HG02938 (cell line): ENCODE results near the gene CCL23.
"Not testable (repeated sequence)": the region's sequence is repeated elsewhere in the genome, so short reads cannot be mapped to it uniquely, and the experiment has no call there.

Source experiments
- ATAC-seq: cut with Tn5 transposase; IDR thresholded peaks from one replicate; pipeline ENCODE4 v1.9.1; 2021; ENCODE audit warnings: mild to moderate bottlenecking, moderate library complexity; ENCODE audit not compliant: unreplicated experiment

Gene CCL23

GRCh38 chr17:36017799-36018198, at the start of gene CCL23:
CCL23 (minus strand) TSS chr17:36017972; CDS start chr17:36017897, 75 bp downstream.
- ATAC-seq: no peak

GRCh38 chr17:36066365-36066985, 48.7 kb upstream of the CCL23 start:
- no peak for ATAC-seq

GRCh38 chr17:36063786-36064541, 46.2 kb upstream of the CCL23 start, which contains the start of gene CCL18:
CCL18 (plus strand) TSS chr17:36064272; CDS start chr17:36064343, 71 bp downstream.
- ATAC-seq: no peak

- no peak for ATAC-seq
Observed at GRCh38 chr17:36060816-36061215, 43.0 kb upstream of the CCL23 start.

GRCh38 chr17:36059406-36059805, 41.6 kb upstream of the CCL23 start:
- no peak for ATAC-seq

GRCh38 chr17:36057911-36058310, 40.1 kb upstream of the CCL23 start:
- ATAC-seq: no peak

GRCh38 chr17:36055921-36056520, 38.2 kb upstream of the CCL23 start:
- ATAC-seq: no peak

- ATAC-seq: no peak
Observed at GRCh38 chr17:36055171-36055570, 37.4 kb upstream of the CCL23 start.

GRCh38 chr17:36049643-36050042, 31.9 kb upstream of the CCL23 start:
- no peak for ATAC-seq

GRCh38 chr17:36048066-36048465, 30.3 kb upstream of the CCL23 start:
- ATAC-seq: no peak

- no peak for ATAC-seq
Observed at GRCh38 chr17:36036235-36036634, 18.5 kb upstream of the CCL23 start.

GRCh38 chr17:36034127-36034526, 16.4 kb upstream of the CCL23 start:
- ATAC-seq: no peak

GRCh38 chr17:36030956-36031355, 13.2 kb upstream of the CCL23 start:
- ATAC-seq: no peak

- no peak for ATAC-seq
Observed at GRCh38 chr17:36027761-36028160, 10.0 kb upstream of the CCL23 start.

GRCh38 chr17:36024106-36024869, 6.5 kb upstream of the CCL23 start:
- no peak for ATAC-seq

GRCh38 chr17:36019423-36019822, 1.7 kb upstream of the CCL23 start:
- ATAC-seq: no peak

- ATAC-seq: no peak
Observed at GRCh38 chr17:36016555-36016954, 1.2 kb downstream of the CCL23 start.

GRCh38 chr17:36015895-36016294, 1.9 kb downstream of the CCL23 start:
- ATAC-seq: not testable (repeated sequence)

GRCh38 chr17:36014946-36015345, 2.8 kb downstream of the CCL23 start:
- no peak for ATAC-seq

GRCh38 chr17:36011201-36011600, 6.6 kb downstream of the CCL23 start:
- ATAC-seq: no peak

- no peak for ATAC-seq
Observed at GRCh38 chr17:36008998-36009665, 8.6 kb downstream of the CCL23 start.
